Liver (tissue), 9 donors: Measurements from ENCODE around the gene AKAP13. TPM values are rescaled to one million over a fixed set of nuclear protein-coding genes. Genes with fewer than 3 reads are reported as not detected.

Source experiments
- DNase-seq: peaks from one replicate; pipeline ENCODE4 v3.0.0-alpha.2; 2017; ENCODE audit warnings: low spot score
- H3K27ac ChIP-seq, 2 donors: one replicate each; pipeline ENCODE4 v1.7.0; 2013; ENCODE audit warnings: inconsistent platforms in 2 of 2, low read length in 2 of 2, control low read depth in 1 of 2, low read depth in 1 of 2, mild to moderate bottlenecking in 1 of 2
- H3K27me3 ChIP-seq, 4 donors: one replicate each; pipeline versions ENCODE4 v1.6.1 to v1.7.0; 2013; ENCODE audit warnings: low read length in 3 of 4, inconsistent platforms in 1 of 4, mild to moderate bottlenecking in 1 of 4, moderate library complexity in 1 of 4; ENCODE audit not compliant: control insufficient read depth in 4 of 4, insufficient read depth in 4 of 4
- H3K36me3 ChIP-seq, 4 donors: one replicate each; pipeline versions ENCODE4 v1.6.1 to v1.7.0; 2013; ENCODE audit warnings: low read length in 3 of 4, mild to moderate bottlenecking in 3 of 4, low read depth in 1 of 4, moderate library complexity in 1 of 4; ENCODE audit not compliant: control insufficient read depth in 4 of 4, insufficient read depth in 3 of 4
- H3K4me1 ChIP-seq, 4 donors: one replicate each; pipeline versions ENCODE4 v1.6.1 to v1.7.0; 2013; ENCODE audit warnings: low read length in 3 of 4, mild to moderate bottlenecking in 3 of 4, moderate library complexity in 1 of 4; ENCODE audit not compliant: control insufficient read depth in 4 of 4, insufficient read depth in 4 of 4
- H3K4me3 ChIP-seq, 3 donors: one replicate each; pipeline versions ENCODE4 v1.6.1 to v1.7.0; 2013; ENCODE audit warnings: low read length in 3 of 3, control low read depth in 1 of 3, low read depth in 1 of 3, mild to moderate bottlenecking in 1 of 3
- H3K9ac ChIP-seq, 2 donors: one replicate each; pipeline ENCODE4 v1.7.0; 2013; ENCODE audit warnings: low read length in 2 of 2, mild to moderate bottlenecking in 2 of 2, moderate library complexity in 2 of 2, control low read depth in 1 of 2, low read depth in 1 of 2
- H3K9me3 ChIP-seq, 4 donors: one replicate each; pipeline versions ENCODE4 v1.6.1 to v1.7.0; 2013; ENCODE audit warnings: low read length in 3 of 4; ENCODE audit not compliant: control insufficient read depth in 4 of 4
- ATF3 ChIP-seq: IDR thresholded peaks from 2 replicates; pipeline ENCODE4 v1.6.1; 2016; ENCODE audit warnings: antibody characterized with exemption
- CTCF ChIP-seq: fragments of 150-350 bp; IDR thresholded peaks from 2 replicates; pipeline ENCODE4 v1.5.1; 2017; ENCODE audit warnings: improper control_type of control experiment, low read depth, low read length; ENCODE audit not compliant: missing input control
- EGR1 ChIP-seq, 2 donors: IDR thresholded peaks; 2 replicates each; pipeline ENCODE4 v1.6.1; 2016 to 2018; ENCODE audit warnings: antibody characterized with exemption in 2 of 2, low read depth in 2 of 2
- FOXA1 ChIP-seq: IDR thresholded peaks from 2 replicates; pipeline ENCODE4 v1.6.1; 2016; ENCODE audit warnings: antibody characterized with exemption
- FOXA2 ChIP-seq: IDR thresholded peaks from 2 replicates; pipeline ENCODE4 v1.6.1; 2016; ENCODE audit warnings: antibody characterized with exemption
- GABPA ChIP-seq, 2 donors: IDR thresholded peaks in 1 of 2; conservative IDR thresholded peaks in 1 of 2; 2 replicates each; pipeline ENCODE4 v1.6.1; 2016; ENCODE audit warnings: antibody characterized with exemption in 2 of 2, mild to moderate bottlenecking in 1 of 2, moderate library complexity in 1 of 2
- HNF4A ChIP-seq, 2 donors: conservative IDR thresholded peaks; 2 replicates each; pipeline ENCODE4 v1.6.1; 2016; ENCODE audit warnings: antibody characterized with exemption in 2 of 2, mild to moderate bottlenecking in 2 of 2
- HNF4G ChIP-seq: IDR thresholded peaks from 2 replicates; pipeline ENCODE4 v1.6.1; 2016; ENCODE audit warnings: antibody characterized with exemption
- JUND ChIP-seq, 2 donors: IDR thresholded peaks; 2 replicates each; pipeline ENCODE4 v1.6.1; 2016; ENCODE audit warnings: antibody characterized with exemption in 2 of 2
- MAX ChIP-seq: IDR thresholded peaks from 2 replicates; pipeline ENCODE4 v1.6.1; 2016; ENCODE audit warnings: antibody characterized with exemption
- NR2F2 ChIP-seq: IDR thresholded peaks from 2 replicates; pipeline ENCODE4 v1.6.1; 2016; ENCODE audit warnings: antibody characterized with exemption
- RAD21 ChIP-seq, 2 donors: IDR thresholded peaks; 2 replicates each; pipeline ENCODE4 v1.6.1; 2016; ENCODE audit warnings: antibody characterized with exemption in 2 of 2, mild to moderate bottlenecking in 2 of 2
- REST ChIP-seq: IDR thresholded peaks from 2 replicates; pipeline ENCODE4 v1.6.1; 2016; ENCODE audit warnings: antibody characterized with exemption, mild to moderate bottlenecking
- RXRA ChIP-seq, 2 donors: IDR thresholded peaks; 2 replicates each; pipeline ENCODE4 v1.6.1; 2017 to 2018; ENCODE audit warnings: antibody characterized with exemption in 2 of 2, mild to moderate bottlenecking in 1 of 2
- SP1 ChIP-seq: IDR thresholded peaks from 2 replicates; pipeline ENCODE4 v1.6.1; 2018; ENCODE audit warnings: antibody characterized with exemption, mild to moderate bottlenecking
- TAF1 ChIP-seq: conservative IDR thresholded peaks from 2 replicates; pipeline ENCODE4 v1.6.1; 2016; ENCODE audit warnings: antibody characterized with exemption, mild to moderate bottlenecking
- YY1 ChIP-seq: IDR thresholded peaks from 2 replicates; pipeline ENCODE4 v1.6.1; 2016; ENCODE audit warnings: antibody characterized with exemption, mild to moderate bottlenecking
- ZBTB33 ChIP-seq: IDR thresholded peaks from 2 replicates; pipeline ENCODE4 v1.6.1; 2016; ENCODE audit warnings: antibody characterized with exemption
- WGBS: extraction: QIAGEN DNeasy Blood & Tissue Kit; methylation state at CpG from one replicate; pipeline ENCODE4 v1.1.7; 2013; 5-methylcytosine and 5-hydroxymethylcytosine counted together
- polyA plus RNA-seq, 2 donors: library from polyadenylated mRNA; stranded (reverse) in 1 of 2; unstranded in 1 of 2; fragments of 200-250 nt in 1 of 2; fragments of >200 nt in 1 of 2; fragmentation: Nextera tagmentation in 1 of 2; extraction: Ambion mirVana in 1 of 2; gene quantifications; one replicate each; pipeline versions ENCODE4 v1.2.1 to v1.2.3, GENCODE V29; 2013 to 2015
- total RNA-seq, 2 donors: library from RNA; depleted of rRNA; stranded (reverse); fragments of >200 nt; gene quantifications; one replicate each; pipeline ENCODE4 v1.2.3, GENCODE V29; 2014
- donor health status: healthy.
- donor health status: healthy.
- donor health status: healthy.
- donor health status: healthy.
- donor health status: healthy.

The AKAP13 gene
- total and polyA plus RNA-seq, 4 donors = 18.6 to 92.3 (median 37.4) TPM

GRCh38 chr15:85491691-85492090 lies 111.3 kb downstream of the AKAP13 start:
- TF ChIP-seq SP1 = no peak
- no peak for TF ChIP-seq JUND (IDR thresholded peaks at IDR 0.05)
- no peak for TF ChIP-seq ZBTB33
- no peak for TF ChIP-seq ATF3
- TF ChIP-seq EGR1 (IDR thresholded peaks at IDR 0.05; ENCODE audit: low read depth in 2 of 2) = no peak
- no peak for TF ChIP-seq FOXA1
- no peak for TF ChIP-seq NR2F2
- no peak for TF ChIP-seq GABPA (IDR thresholded peaks at IDR 0.05 in 1 of 2, conservative IDR thresholded peaks at IDR 0.05 in 1 of 2)
- TF ChIP-seq REST = no peak
- Histone ChIP-seq H3K36me3 (peaks cover 0 to 2% (median 0%) of the 10 kb centered on the region in 4 donors), H3K9me3 (no peaks in the 10 kb centered on the region), H3K9ac (no peak overlapping the region), H3K27ac (no peak overlapping the region), H3K4me1 (peaks cover 0 to 9% (median 3%) of the 10 kb centered on the region in 4 donors), H3K4me3 (no peak overlapping the region), H3K27me3 (no peaks in the 10 kb centered on the region)
- 93% methylated on average over 4 of the region's 4 CpGs for WGBS
- DNase-seq = no peak

GRCh38 chr15:85492406-85492805 lies 112.0 kb downstream of the AKAP13 start:
- peaks cover 0 to 10% (median 3%) of the 10 kb centered on the region in 4 donors for H3K4me1 ChIP-seq
- TF ChIP-seq YY1 (no peak), SP1 (no peak), EGR1 (IDR thresholded peaks at IDR 0.05; ENCODE audit: low read depth in 2 of 2) (no peak), FOXA1 (no peak), RXRA (IDR thresholded peaks at IDR 0.05) (no peak), RAD21 (IDR thresholded peaks at IDR 0.05) (no peak), CTCF (no peak), ATF3 (no peak), JUND (IDR thresholded peaks at IDR 0.05) (no peak), FOXA2 (no peak), HNF4G (no peak), HNF4A (conservative IDR thresholded peaks at IDR 0.05) (no peak), MAX (no peak), REST (no peak), TAF1 (no peak), ZBTB33 (no peak), GABPA (IDR thresholded peaks at IDR 0.05 in 1 of 2, conservative IDR thresholded peaks at IDR 0.05 in 1 of 2) (no peak), NR2F2 (no peak)
- peaks cover 0 to 2% (median 0%) of the 10 kb centered on the region in 4 donors for H3K36me3 ChIP-seq
- H3K9me3 ChIP-seq = no peaks in the 10 kb centered on the region
- H3K27me3 ChIP-seq = no peaks in the 10 kb centered on the region
- no peak overlapping the region for H3K9ac ChIP-seq
- DNase-seq = no peak
- no peak overlapping the region for H3K27ac ChIP-seq
- no peak overlapping the region for H3K4me3 ChIP-seq
